Brain microvascular endothelial cell (primary cell): ENCODE measurements around the gene ASB1.

Source experiments
- DNase-seq: peaks from one replicate; pipeline ENCODE4 v3.0.0-alpha.2; 2020
- H3K27ac ChIP-seq: fragments of 250-450 bp; sonication (Bioruptor Pico); 2 replicates; pipeline ENCODE4 v1.5.1; 2020; ENCODE audit warnings: mild to moderate bottlenecking, moderate library complexity
- H3K27me3 ChIP-seq: fragments of 250-450 bp; sonication (Bioruptor Pico); replicated peaks from 2 replicates; pipeline ENCODE4 v1.5.1; 2020; ENCODE audit warnings: mild to moderate bottlenecking
- H3K36me3 ChIP-seq: fragments of 250-450 bp; sonication (Bioruptor Pico); replicated peaks from 2 replicates; pipeline ENCODE4 v1.5.1; 2020; ENCODE audit warnings: mild to moderate bottlenecking
- H3K4me3 ChIP-seq: 2 replicates; pipeline ENCODE4 v1.5.1; 2011; ENCODE audit warnings: low read depth, mild to moderate bottlenecking, control low read depth, low read length, moderate library complexity
- in situ Hi-C: cut with HindIII; loops from 2 replicates; pipeline ENCODE4 v1.10.0; 2017; ENCODE audit warnings: low sequenced_read_pairs, low pct_ligation_motif_present
- TF ChIP-seq, protein P1 (sequence below): IDR thresholded peaks from 2 replicates; pipeline ENCODE4 v1.5.1; 2011; ENCODE audit warnings: low read depth, mild to moderate bottlenecking, moderate library complexity, low read length, control low read depth, inconsistent platforms; ENCODE audit errors: missing control alignments

ASB1 gene

DNA sequence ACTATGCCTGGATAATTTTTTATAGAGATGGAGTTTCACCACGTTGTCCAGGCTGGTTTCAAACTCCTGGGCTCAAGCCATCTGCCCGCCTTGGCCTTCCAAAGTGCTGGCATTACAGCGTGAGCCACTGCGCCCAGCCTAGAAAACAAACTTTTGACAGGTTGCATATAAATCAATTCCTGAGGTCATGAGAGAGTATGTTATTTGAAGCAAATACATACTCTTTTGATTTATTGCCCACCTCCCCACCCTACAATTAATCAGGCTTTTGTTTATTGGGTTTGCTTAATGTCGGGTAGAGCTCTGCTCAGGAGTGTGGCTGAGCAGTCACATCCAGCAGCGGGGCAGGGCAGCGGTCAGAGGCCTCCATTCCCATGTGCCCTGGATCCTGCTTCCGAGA lies 37.9 kb upstream of the ASB1 start:
- H3K36me3 ChIP-seq: no peaks in the 10 kb centered on the region
- TF ChIP-seq, protein P1, sequence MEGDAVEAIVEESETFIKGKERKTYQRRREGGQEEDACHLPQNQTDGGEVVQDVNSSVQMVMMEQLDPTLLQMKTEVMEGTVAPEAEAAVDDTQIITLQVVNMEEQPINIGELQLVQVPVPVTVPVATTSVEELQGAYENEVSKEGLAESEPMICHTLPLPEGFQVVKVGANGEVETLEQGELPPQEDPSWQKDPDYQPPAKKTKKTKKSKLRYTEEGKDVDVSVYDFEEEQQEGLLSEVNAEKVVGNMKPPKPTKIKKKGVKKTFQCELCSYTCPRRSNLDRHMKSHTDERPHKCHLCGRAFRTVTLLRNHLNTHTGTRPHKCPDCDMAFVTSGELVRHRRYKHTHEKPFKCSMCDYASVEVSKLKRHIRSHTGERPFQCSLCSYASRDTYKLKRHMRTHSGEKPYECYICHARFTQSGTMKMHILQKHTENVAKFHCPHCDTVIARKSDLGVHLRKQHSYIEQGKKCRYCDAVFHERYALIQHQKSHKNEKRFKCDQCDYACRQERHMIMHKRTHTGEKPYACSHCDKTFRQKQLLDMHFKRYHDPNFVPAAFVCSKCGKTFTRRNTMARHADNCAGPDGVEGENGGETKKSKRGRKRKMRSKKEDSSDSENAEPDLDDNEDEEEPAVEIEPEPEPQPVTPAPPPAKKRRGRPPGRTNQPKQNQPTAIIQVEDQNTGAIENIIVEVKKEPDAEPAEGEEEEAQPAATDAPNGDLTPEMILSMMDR: no peak
- H3K27me3 ChIP-seq: no peaks in the 10 kb centered on the region
- no peak for DNase-seq
- H3K27ac ChIP-seq: no peak overlapping the region
- no peak overlapping the region for H3K4me3 ChIP-seq
- in situ Hi-C loops: no loop called here

DNA sequence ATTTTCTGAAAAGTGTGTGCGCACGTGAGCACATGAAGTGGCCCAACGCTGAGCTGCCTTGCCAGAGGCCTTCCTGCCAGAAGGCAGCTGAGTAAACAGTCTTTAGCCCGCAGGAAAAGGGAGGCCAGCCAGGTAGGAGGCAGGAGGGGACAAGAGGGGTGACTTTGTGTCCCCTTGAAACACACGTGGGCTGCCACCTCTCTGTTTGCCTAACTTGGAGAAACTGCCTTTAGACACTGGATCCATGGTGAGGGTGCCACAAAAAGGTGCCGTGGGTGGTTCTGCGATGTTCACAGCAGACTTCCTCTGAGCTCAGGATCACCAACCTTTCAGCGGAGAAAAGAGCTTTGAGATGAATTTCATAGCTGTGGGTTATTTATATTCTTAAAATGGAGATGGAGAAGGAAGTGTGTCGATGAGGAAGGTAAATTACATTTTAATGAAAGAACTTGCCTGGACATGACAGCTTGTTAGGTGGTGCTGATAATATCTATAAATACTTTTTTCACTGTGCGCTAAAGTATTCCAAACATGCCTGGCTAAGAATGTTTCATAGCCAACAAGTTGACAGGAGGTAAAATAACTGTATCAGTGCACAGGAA lies 36.6 kb upstream of the ASB1 start:
- TF ChIP-seq, protein P1: no peak
- H3K27ac ChIP-seq: no peak overlapping the region
- H3K4me3 ChIP-seq: no peak overlapping the region
- H3K27me3 ChIP-seq: no peaks in the 10 kb centered on the region
- no peaks in the 10 kb centered on the region for H3K36me3 ChIP-seq
- in situ Hi-C loops: no loop called here
- no peak for DNase-seq

DNA sequence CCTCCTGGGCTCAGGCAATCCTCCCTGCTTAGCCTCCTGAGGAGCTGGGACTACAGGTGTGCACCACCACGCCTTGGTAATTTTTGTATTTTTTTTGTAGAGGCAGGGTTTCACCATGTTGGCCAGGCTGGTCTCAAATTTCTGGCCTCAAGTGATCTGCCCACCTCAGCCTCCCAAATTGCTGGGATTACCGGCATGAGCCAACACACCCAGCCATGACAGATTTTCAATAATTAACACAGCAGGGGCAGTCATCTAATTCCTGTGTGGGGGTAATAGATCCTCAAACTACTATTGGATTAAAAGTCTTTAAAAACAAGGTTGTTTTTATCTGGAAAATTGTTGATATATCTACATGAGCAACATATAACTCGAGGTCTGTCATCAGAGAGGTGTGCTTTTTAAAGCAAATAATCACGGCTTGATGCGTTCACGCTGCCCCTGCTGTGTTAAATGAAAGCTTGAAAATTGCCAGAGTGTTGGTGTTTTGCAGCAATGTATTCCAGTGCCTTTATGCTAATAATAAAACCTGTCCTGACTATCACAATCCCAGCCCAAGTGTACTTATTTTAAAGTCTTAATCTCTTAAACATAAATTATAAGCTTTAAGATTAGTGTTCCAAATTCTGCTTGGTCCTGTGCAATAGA lies 35.6 kb upstream of the ASB1 start:
- Histone ChIP-seq H3K36me3 (no peaks in the 10 kb centered on the region), H3K4me3 (no peak overlapping the region), H3K27me3 (no peaks in the 10 kb centered on the region), H3K27ac (no peak overlapping the region)
- no peak for DNase-seq
- TF ChIP-seq, protein P1: no peak
- in situ Hi-C loops: no loop called here

DNA sequence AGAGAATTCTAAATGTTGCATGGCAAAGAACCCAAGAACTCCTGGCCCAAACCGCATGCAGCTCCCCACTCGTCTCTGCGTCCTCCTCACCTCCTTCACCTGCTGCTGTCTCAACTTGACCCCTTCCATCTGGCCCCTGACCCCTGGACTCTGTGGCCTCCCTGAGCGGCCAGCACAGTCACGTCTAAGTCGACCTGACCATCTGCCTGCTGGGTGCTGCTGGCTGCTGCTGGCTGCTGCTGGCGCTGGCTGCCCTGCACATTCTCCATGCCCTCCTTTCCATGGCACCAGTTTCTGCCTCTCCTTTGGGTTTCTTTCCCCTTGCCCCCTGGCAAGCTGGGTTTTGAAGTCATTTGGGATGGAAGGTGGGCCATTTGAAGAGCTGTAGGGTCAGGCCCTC lies 30.1 kb upstream of the ASB1 start:
- Histone ChIP-seq H3K27me3 (no peaks in the 10 kb centered on the region), H3K36me3 (peaks cover 2% of the 10 kb centered on the region), H3K27ac (no peak overlapping the region), H3K4me3 (no peak overlapping the region)
- TF ChIP-seq, protein P1: no peak
- no peak for DNase-seq
- in situ Hi-C loops: no loop called here

DNA sequence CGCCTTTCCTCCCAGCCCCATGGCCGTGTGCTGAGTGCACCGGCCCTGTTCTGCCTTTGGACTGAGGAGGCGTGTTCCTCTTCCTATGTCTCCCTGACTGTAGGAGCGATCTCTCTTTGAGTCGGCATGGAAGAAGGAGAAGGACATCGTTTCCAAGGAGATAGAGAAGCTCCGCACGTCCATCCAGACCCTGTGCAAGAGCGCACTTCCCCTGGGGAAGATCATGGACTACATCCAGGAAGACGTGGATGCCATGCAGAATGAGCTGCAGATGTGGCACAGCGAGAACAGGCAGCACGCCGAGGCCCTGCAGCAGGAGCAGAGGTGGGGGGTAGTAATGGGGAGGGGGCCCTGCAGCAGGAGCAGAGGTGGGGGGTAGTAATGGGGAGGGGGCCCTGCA lies 29.4 kb upstream of the ASB1 start:
- in situ Hi-C loops: no loop called here
- no peak for DNase-seq
- H3K36me3 ChIP-seq: peaks cover 2% of the 10 kb centered on the region
- no peaks in the 10 kb centered on the region for H3K27me3 ChIP-seq
- TF ChIP-seq, protein P1: no peak
- H3K27ac ChIP-seq: no peak overlapping the region
- H3K4me3 ChIP-seq: no peak overlapping the region

DNA sequence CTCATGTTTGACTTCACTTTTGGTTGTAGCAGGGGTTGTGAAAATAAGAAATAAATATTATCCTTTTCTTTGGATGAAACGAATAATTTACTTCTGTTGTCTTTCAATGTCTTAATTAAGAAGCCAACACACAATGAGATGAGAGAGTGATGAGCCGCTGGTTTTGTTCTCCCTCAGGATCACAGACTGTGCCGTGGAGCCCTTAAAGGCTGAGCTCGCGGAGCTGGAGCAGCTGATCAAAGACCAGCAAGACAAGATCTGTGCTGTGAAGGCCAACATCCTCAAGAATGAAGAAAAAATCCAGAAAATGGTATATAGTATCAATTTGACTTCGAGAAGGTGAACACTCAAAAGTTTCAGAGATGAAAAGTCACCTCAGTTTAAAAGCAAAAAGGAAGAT lies 28.1 kb upstream of the ASB1 start:
- in situ Hi-C loops: no loop called here
- no peak overlapping the region for H3K27ac ChIP-seq
- TF ChIP-seq, protein P1: no peak
- no peak for DNase-seq
- H3K36me3 ChIP-seq: peaks cover 2% of the 10 kb centered on the region
- no peak overlapping the region for H3K4me3 ChIP-seq
- no peaks in the 10 kb centered on the region for H3K27me3 ChIP-seq
